Suprapubic skin (tissue), 4 donors: ENCODE data around the gene ZFYVE28. TPM values are rescaled to one million over a fixed set of nuclear protein-coding genes. Genes with fewer than 3 reads are reported as not detected.

ENCODE experiments used
- DNase-seq, 2 donors: peaks; one replicate each; pipeline ENCODE4 v3.0.0-alpha.2; 2019; ENCODE audit warnings: low spot score in 2 of 2
- H3K27ac ChIP-seq: fragments of 200-600 bp; sonication (generic); one replicate; pipeline ENCODE4 v1.5.1; 2019
- H3K27me3 ChIP-seq: fragments of 200-600 bp; sonication (generic); one replicate; pipeline ENCODE4 v1.5.1; 2019
- H3K36me3 ChIP-seq: fragments of 200-600 bp; sonication (generic); one replicate; pipeline ENCODE4 v1.5.1; 2019
- H3K4me1 ChIP-seq: fragments of 200-600 bp; sonication (generic); one replicate; pipeline ENCODE4 v1.5.1; 2019
- H3K4me3 ChIP-seq: fragments of 200-600 bp; sonication (generic); one replicate; pipeline ENCODE4 v1.5.1; 2019; ENCODE audit warnings: mild to moderate bottlenecking
- H3K9me3 ChIP-seq: fragments of 200-600 bp; sonication (generic); one replicate; pipeline ENCODE4 v1.5.1; 2019
- CTCF ChIP-seq, 2 donors: fragments of 200-600 bp in 1 of 2; fragments of 450-650 bp in 1 of 2; sonication (generic) in 1 of 2; IDR thresholded peaks; one replicate each; pipeline ENCODE4 v1.5.1; 2016 to 2019; ENCODE audit warnings: antibody characterized with exemption in 2 of 2, mild to moderate bottlenecking in 1 of 2, moderate library complexity in 1 of 2
- EP300 ChIP-seq: sonication (generic); formaldehyde crosslinking; IDR thresholded peaks from one replicate; pipeline ENCODE4 v1.6.1; 2017; ENCODE audit warnings: antibody characterized with exemption
- POLR2A ChIP-seq, 2 donors: fragments of 450-650 bp; IDR thresholded peaks; one replicate each; pipeline ENCODE4 v1.6.1; 2017; ENCODE audit warnings: antibody characterized with exemption in 2 of 2, mild to moderate bottlenecking in 2 of 2, moderate library complexity in 2 of 2
- POLR2AphosphoS5 ChIP-seq, 3 donors: sonication (generic); formaldehyde crosslinking; IDR thresholded peaks; one replicate each; pipeline ENCODE4 v1.6.1; 2017; ENCODE audit warnings: antibody characterized with exemption in 3 of 3
- WGBS: methylation state at CpG from one replicate; pipeline ENCODE4 v1.1.5; 2018; 5-methylcytosine and 5-hydroxymethylcytosine counted together
- total RNA-seq, 4 donors: library from RNA; depleted of rRNA; stranded (reverse); fragments of >200 nt; gene quantifications; one replicate each; pipeline ENCODE4 v1.1.0, GENCODE V29; 2016

ZFYVE28 gene
- total RNA-seq, 4 donors from 2014 or later: 7.6 to 21.3 (median 9.9) TPM

GRCh38 chr4:2406920-2407319 is 11.5 kb downstream of the ZFYVE28 start:
- Histone ChIP-seq H3K9me3 (no peaks in the 10 kb centered on the region), H3K27ac (no peak overlapping the region), H3K27me3 (no peaks in the 10 kb centered on the region), H3K4me1 (peaks cover 21% of the 10 kb centered on the region), H3K4me3 (no peak overlapping the region), H3K36me3 (no peaks in the 10 kb centered on the region)
- no peak for TF ChIP-seq CTCF (IDR thresholded peaks at IDR 0.05)
- no peak for TF ChIP-seq EP300
- no peak for TF ChIP-seq POLR2AphosphoS5 (IDR thresholded peaks at IDR 0.05)
- TF ChIP-seq POLR2A (IDR thresholded peaks at IDR 0.05): no peak
- 76% methylated on average over 7 of the region's 7 CpGs for WGBS
- DNase-seq: no peak

- TF ChIP-seq POLR2AphosphoS5 (IDR thresholded peaks at IDR 0.05): no peak
- no peak for TF ChIP-seq CTCF (IDR thresholded peaks at IDR 0.05)
- TF ChIP-seq EP300: no peak
- TF ChIP-seq POLR2A (IDR thresholded peaks at IDR 0.05): no peak
- 77% methylated on average over 10 of the region's 10 CpGs for WGBS
These were observed 12.0 kb downstream of the ZFYVE28 start for GRCh38 chr4:2406406-2406805.

GRCh38 chr4:2402941-2403340 is 15.5 kb downstream of the ZFYVE28 start:
- Histone ChIP-seq H3K36me3 (no peaks in the 10 kb centered on the region), H3K4me3 (peak overlapping the region; percentile 37), H3K9me3 (no peaks in the 10 kb centered on the region), H3K27ac (no peak overlapping the region), H3K4me1 (peaks cover 20% of the 10 kb centered on the region), H3K27me3 (no peaks in the 10 kb centered on the region)
- 79% methylated on average over 7 of the region's 7 CpGs for WGBS
- TF ChIP-seq POLR2AphosphoS5 (IDR thresholded peaks at IDR 0.05) (no peak), EP300 (no peak), CTCF (IDR thresholded peaks at IDR 0.05) (no peak), POLR2A (IDR thresholded peaks at IDR 0.05) (no peak)
- no peak for DNase-seq

More at GRCh38 chr4:2406406-2406805, 12.0 kb downstream of the ZFYVE28 start:
- Histone ChIP-seq H3K27ac (no peak overlapping the region), H3K36me3 (no peaks in the 10 kb centered on the region), H3K4me1 (peaks cover 21% of the 10 kb centered on the region), H3K27me3 (no peaks in the 10 kb centered on the region), H3K9me3 (no peaks in the 10 kb centered on the region), H3K4me3 (no peak overlapping the region)
- DNase-seq: no peak

- WGBS: 10% methylated on average over 11 of the region's 27 CpGs
These were observed 16.2 kb downstream of the ZFYVE28 start for GRCh38 chr4:2402048-2402842.

More at GRCh38 chr4:2402048-2402842, 16.2 kb downstream of the ZFYVE28 start:
- DNase-seq: no peak
- H3K36me3 ChIP-seq: no peaks in the 10 kb centered on the region
- no peak for TF ChIP-seq POLR2AphosphoS5 (IDR thresholded peaks at IDR 0.05)
- no peak for TF ChIP-seq CTCF (IDR thresholded peaks at IDR 0.05)
- TF ChIP-seq POLR2A (IDR thresholded peaks at IDR 0.05): no peak
- TF ChIP-seq EP300: no peak
- no peaks in the 10 kb centered on the region for H3K27me3 ChIP-seq
- H3K9me3 ChIP-seq: no peaks in the 10 kb centered on the region
- H3K4me1 ChIP-seq: peaks cover 20% of the 10 kb centered on the region
- peak overlapping the region; percentile 37 for H3K4me3 ChIP-seq
- H3K27ac ChIP-seq: no peak overlapping the region
